IMR-90 (cell line): ENCODE measurements around the gene DCST2. TPM values are rescaled to one million over a fixed set of nuclear protein-coding genes. Genes with fewer than 3 reads are reported as not detected.

Source experiments
- ATAC-seq: fragments of 200-7000 bp; cut with Tn5 transposase; 2 replicates; pipeline ENCODE4 v1.9.1; 2020; ENCODE audit warnings: low read depth, mild to moderate bottlenecking, moderate library complexity
- BruUV-seq: library from RNA; stranded (reverse); fragments of 400-500 nt; replicated peaks from 2 replicates; lab custom pipeline; 2021; lab: Mats Ljungman, UMichigan
- CTCF ChIA-PET: fragments of 300-600 bp; formaldehyde crosslinking; extraction: SDS; loops from one replicate; lab custom pipeline; 2021; ENCODE audit warnings: antibody characterized with exemption; lab: Yijun Ruan, JAX
- POLR2A ChIA-PET: fragments of 300-600 bp; sonication (Branson Sonifier 250); formaldehyde crosslinking; loops from one replicate; lab custom pipeline; 2022; ENCODE audit warnings: antibody characterized with exemption; ENCODE audit not compliant: unreplicated experiment; lab: Charles Lee
- DNase-seq: peaks from one replicate; pipeline ENCODE4 v3.0.0; 2013
- H2AFZ ChIP-seq: replicated peaks from 2 replicates; pipeline ENCODE3; 2013; ENCODE audit warnings: low read length, mild to moderate bottlenecking; ENCODE audit not compliant: poor library complexity
- H2AK5ac ChIP-seq: 2 replicates; pipeline ENCODE4 v1.6.1; 2013; ENCODE audit warnings: low read depth, low read length, inconsistent platforms
- H2AK9ac ChIP-seq: replicated peaks from 2 replicates; pipeline ENCODE3; 2013; ENCODE audit warnings: mild to moderate bottlenecking, low read depth, low read length, moderate library complexity; ENCODE audit not compliant: poor library complexity
- H2BK120ac ChIP-seq: 2 replicates; pipeline ENCODE4 v1.6.1; 2013; ENCODE audit warnings: low read depth, low read length, inconsistent platforms
- H2BK15ac ChIP-seq: 3 replicates; pipeline ENCODE4 v1.6.1; 2013; ENCODE audit warnings: low read depth, low read length, inconsistent platforms
- H2BK20ac ChIP-seq: 2 replicates; pipeline ENCODE4 v1.6.1; 2013; ENCODE audit warnings: low read depth, mild to moderate bottlenecking, inconsistent platforms, low read length, moderate library complexity
- H2BK5ac ChIP-seq: 2 replicates; pipeline ENCODE4 v1.6.1; 2013; ENCODE audit warnings: mild to moderate bottlenecking, low read depth, low read length, inconsistent platforms; ENCODE audit not compliant: poor library complexity, severe bottlenecking
- H3K14ac ChIP-seq: replicated peaks from 2 replicates; pipeline ENCODE4 v1.6.1; 2013; ENCODE audit warnings: low read depth, low read length, inconsistent platforms
- H3K18ac ChIP-seq: 2 replicates; pipeline ENCODE4 v1.6.1; 2013; ENCODE audit warnings: low read depth, low read length, control low read depth
- H3K23ac ChIP-seq: 2 replicates; pipeline ENCODE4 v1.6.1; 2013; ENCODE audit warnings: low read depth, low read length, inconsistent platforms
- H3K27ac ChIP-seq: 2 replicates; pipeline ENCODE4 v1.5.1; 2013; ENCODE audit warnings: mild to moderate bottlenecking, control low read depth, low read length; ENCODE audit not compliant: insufficient read depth
- H3K27me3 ChIP-seq: 2 replicates; pipeline ENCODE4 v1.6.1; 2013; ENCODE audit warnings: low read length; ENCODE audit not compliant: control insufficient read depth, insufficient read depth
- H3K36me3 ChIP-seq: 2 replicates; pipeline ENCODE4 v1.6.1; 2013; ENCODE audit warnings: low read length, mixed read lengths; ENCODE audit not compliant: control insufficient read depth, insufficient read depth
- H3K4ac ChIP-seq: 2 replicates; pipeline ENCODE4 v1.6.1; 2013; ENCODE audit warnings: low read depth, low read length, inconsistent platforms
- H3K4me1 ChIP-seq: 2 replicates; pipeline ENCODE4 v1.6.1; 2013; ENCODE audit warnings: low read length, mixed read lengths; ENCODE audit not compliant: control insufficient read depth, insufficient read depth
- H3K4me2 ChIP-seq: 2 replicates; pipeline ENCODE4 v1.6.1; 2013; ENCODE audit warnings: low read depth, mild to moderate bottlenecking, control low read depth, low read length, moderate library complexity
- H3K4me3 ChIP-seq: 2 replicates; pipeline ENCODE4 v1.5.1; 2013; ENCODE audit warnings: low read depth, mild to moderate bottlenecking, control low read depth, low read length, moderate library complexity; ENCODE audit not compliant: insufficient read depth
- H3K56ac ChIP-seq: 2 replicates; pipeline ENCODE4 v1.6.1; 2013; ENCODE audit warnings: low read length, inconsistent platforms; ENCODE audit not compliant: insufficient read depth; ENCODE audit errors: extremely low read depth
- H3K79me1 ChIP-seq, 2 experiments: 2 replicates each; pipeline ENCODE4 v1.6.1; 2013; ENCODE audit warnings: low read length in 2 of 2, inconsistent platforms in 1 of 2, low read depth in 1 of 2
- H3K9ac ChIP-seq: 2 replicates; pipeline ENCODE4 v1.6.1; 2013; ENCODE audit warnings: low read depth, low read length, control low read depth
- H3K9me1 ChIP-seq: 2 replicates; pipeline ENCODE4 v1.6.1; 2013; ENCODE audit warnings: low read length, inconsistent platforms; ENCODE audit not compliant: insufficient read depth
- H3K9me3 ChIP-seq: 2 replicates; pipeline ENCODE4 v1.6.1; 2013; ENCODE audit warnings: low read length; ENCODE audit not compliant: control insufficient read depth, insufficient read depth
- H4K20me1 ChIP-seq: 2 replicates; pipeline ENCODE4 v1.6.1; 2013; ENCODE audit warnings: low read length, inconsistent platforms; ENCODE audit not compliant: insufficient read depth
- H4K5ac ChIP-seq: 2 replicates; pipeline ENCODE4 v1.6.1; 2013; ENCODE audit warnings: mild to moderate bottlenecking, low read depth, low read length, control low read depth
- H4K8ac ChIP-seq, 2 experiments: 2 replicates each; pipeline ENCODE4 v1.6.1; 2013; ENCODE audit warnings: low read depth in 2 of 2, low read length in 2 of 2, control low read depth in 1 of 2, inconsistent platforms in 1 of 2
- H4K91ac ChIP-seq: 2 replicates; pipeline ENCODE4 v1.6.1; 2013; ENCODE audit warnings: low read depth, low read length, inconsistent platforms; ENCODE audit not compliant: insufficient read depth
- CTCF ChIP-seq: conservative IDR thresholded peaks from 2 replicates; pipeline ENCODE4 v1.5.1; 2012; ENCODE audit warnings: mild to moderate bottlenecking, low read depth, low read length, improper control_type of control experiment
- FOS ChIP-seq: fragments of 150-350 bp; IDR thresholded peaks from 2 replicates; pipeline ENCODE4 v1.6.1; 2016; ENCODE audit warnings: low read depth, low read length
- MAFK ChIP-seq: IDR thresholded peaks from 2 replicates; pipeline ENCODE4 v1.6.1; 2012; ENCODE audit warnings: low read depth, low read length, improper control_type of control experiment
- MXI1 ChIP-seq: IDR thresholded peaks from 2 replicates; pipeline ENCODE4 v1.6.1; 2012; ENCODE audit warnings: low read depth, mild to moderate bottlenecking, low read length, moderate library complexity, borderline replicate concordance
- NFE2L2 ChIP-seq: fragments of 150-350 bp; IDR thresholded peaks from 2 replicates; pipeline ENCODE4 v1.6.1; 2016; ENCODE audit warnings: low read depth, mild to moderate bottlenecking, low read length
- RAD21 ChIP-seq: IDR thresholded peaks from 2 replicates; pipeline ENCODE4 v1.6.1; 2012; ENCODE audit warnings: low read length, improper control_type of control experiment
- USF2 ChIP-seq: fragments of 150-350 bp; IDR thresholded peaks from 2 replicates; pipeline ENCODE4 v1.6.1; 2017; ENCODE audit warnings: mild to moderate bottlenecking, antibody characterized with exemption, low read length, low read depth
- WGBS, 2 experiments: methylation state at CpG; one replicate each; pipeline versions ENCODE4 v1.1.5 to v1.1.7; 2013; ENCODE audit warnings: missing lambda C conversion rate in 2 of 2; ENCODE audit not compliant: insufficient read length in 1 of 2; ENCODE audit errors: extremely low coverage in 2 of 2; 5-methylcytosine and 5-hydroxymethylcytosine counted together
- dilution Hi-C: fragments of 300-500 bp; cut with HindIII; formaldehyde crosslinking; loops from one replicate; pipeline ENCODE4 v1.14.3; 2018; ENCODE audit warnings: low sequenced_read_pairs; ENCODE audit not compliant: unreplicated experiment
- in situ Hi-C: fragments of 300-500 bp; cut with MboI; formaldehyde crosslinking; loops from 3 replicates; pipeline ENCODE4 v1.14.3; 2019; ENCODE audit warnings: low sequenced_read_pairs, inconsistent platforms, mixed read lengths
- intact Hi-C: fragments of 100-400 bp; cut with micrococcal nuclease; formaldehyde crosslinking; loops from 2 replicates; pipeline ENCODE4 v1.10.0; 2022
- polyA plus RNA-seq, 3 experiments: library from polyadenylated mRNA; depleted of rRNA; stranded (reverse); fragments of >200 nt; gene quantifications; 2 replicates each; pipeline ENCODE4 v1.2.3, GENCODE V29; 2012; ENCODE audit warnings: low replicate concordance in 1 of 3
- total RNA-seq: library from RNA; depleted of rRNA; stranded (reverse); fragments of >200 nt; gene quantifications from 2 replicates; pipeline ENCODE4 v1.2.3, GENCODE V29; 2012

Gene DCST2
- total and polyA plus RNA-seq, 2 of the 4 experiments (the other 2 are of a cell fraction), result 0.14 TPM; not detected in 1

- Histone ChIP-seq H3K14ac (no peak overlapping the region), H3K56ac (no peak overlapping the region), H2AK5ac (no peak overlapping the region), H2BK5ac (no peak overlapping the region), H3K27ac (no peak overlapping the region), H3K4me2 (no peak overlapping the region), H2AFZ (no peak overlapping the region), H3K9ac (no peak overlapping the region), H3K27me3 (peaks cover 44% of the 10 kb centered on the region), H3K23ac (no peak overlapping the region; the same call in 1 of the 2 replicates), H3K36me3 (no peaks in the 10 kb centered on the region), H4K5ac (no peak overlapping the region), H4K91ac (no peak overlapping the region), H4K20me1 (no peaks in the 10 kb centered on the region), H3K79me1 (no peaks in the 10 kb centered on the region), H3K9me1 (peaks cover 6% of the 10 kb centered on the region; the same call in 1 of the 2 replicates), H4K8ac (no peak overlapping the region), H2BK20ac (no peak overlapping the region), H3K18ac (no peak overlapping the region), H2BK120ac (no peak overlapping the region), H2AK9ac (no peak overlapping the region), H3K9me3 (no peaks in the 10 kb centered on the region), H3K4me3 (no peak overlapping the region), H2BK15ac (no peak overlapping the region), H3K4ac (no peak overlapping the region), H3K4me1 (peaks cover 1% of the 10 kb centered on the region; the same call in 1 of the 2 replicates)
- dilution Hi-C loops, result no loop called here
- WGBS, 2 experiments, result 98% methylated on average over 5 of the region's 6 CpGs; no CpG with 5 or more reads in 1 of the 2 experiments
- no TSS peak for BruUV-seq
- TF ChIP-seq USF2, result no peak
- TF ChIP-seq RAD21, result no peak
- TF ChIP-seq MXI1, result no peak
- no peak for TF ChIP-seq MAFK
- TF ChIP-seq CTCF, result no peak
- TF ChIP-seq FOS, result no peak
- TF ChIP-seq NFE2L2, result no peak
- ATAC-seq (no peak), DNase-seq (no peak)
- CTCF ChIA-PET, result interaction anchor here (1.4 to 1.8 kb wide), 2 partner anchors 13 to 24 kb away, joined by 3 to 4 read pairs; partner anchors contain the start of gene ADAM15
- POLR2A ChIA-PET, result no interaction called here
- intact Hi-C loops, result no loop called here
- in situ Hi-C loops, result no loop called here
These were observed 4.4 kb upstream of the DCST2 start for GRCh38 chr1:155037851-155038441.
